Ovary (tissue), 3 donors: ENCODE data around the gene RHEB.

Source experiments
- EP300 ChIP-seq: sonication (generic); formaldehyde crosslinking; IDR thresholded peaks from one replicate; pipeline ENCODE4 v1.6.1; 2017; ENCODE audit warnings: antibody characterized with exemption
- POLR2A ChIP-seq: fragments of 450-650 bp; IDR thresholded peaks from one replicate; pipeline ENCODE4 v1.6.1; 2017; ENCODE audit warnings: antibody characterized with exemption, mild to moderate bottlenecking, moderate library complexity
- TF ChIP-seq, protein P1 (sequence below), 3 donors: fragments of 450-650 bp in 2 of 3; fragments of 200-600 bp in 1 of 3; IDR thresholded peaks; one replicate each; pipeline versions ENCODE4 v1.5.1 to v1.8.0; 2016 to 2022; ENCODE audit warnings: antibody characterized with exemption in 3 of 3, mild to moderate bottlenecking in 1 of 3
- donor health status: DM: no; HTN: no; CAD: no.

DNA sequence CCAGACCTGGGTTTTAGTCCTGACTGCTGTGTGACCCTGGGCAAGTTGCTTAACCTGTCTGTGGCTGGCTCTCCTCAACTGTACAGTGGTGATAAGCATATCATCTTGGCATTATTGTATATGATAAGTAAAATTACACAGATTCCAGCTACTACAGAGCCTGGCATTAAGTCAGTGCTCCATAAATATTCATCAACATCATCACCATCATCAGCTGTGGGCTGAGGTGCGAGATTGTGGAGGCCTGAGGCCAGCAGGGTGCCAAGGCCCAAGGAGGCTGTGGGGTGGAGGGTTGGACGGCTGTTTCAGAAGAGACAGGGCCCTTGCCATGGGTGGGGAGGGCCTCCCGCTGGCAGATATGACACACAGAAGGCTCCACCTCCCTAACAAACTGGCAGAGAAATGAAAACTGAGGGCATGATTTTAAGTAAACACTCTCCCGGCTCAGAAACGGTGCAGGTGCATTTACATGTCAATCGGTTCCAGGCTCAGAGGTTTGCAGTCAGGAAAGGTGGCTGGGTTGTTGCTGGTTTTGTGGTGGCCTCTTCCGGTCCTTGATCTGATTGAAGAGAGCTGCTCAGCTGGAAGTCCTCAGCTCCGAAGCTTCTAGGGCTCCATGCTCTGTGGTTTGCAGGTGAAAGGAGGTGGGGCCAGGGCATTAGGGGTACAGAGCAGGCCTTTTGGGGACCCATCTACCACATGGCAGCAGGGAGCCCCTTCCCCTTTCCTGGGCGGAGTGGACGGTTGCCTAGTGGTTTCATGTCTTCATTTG lies 89.9 kb downstream of the RHEB start:
- TF ChIP-seq, protein P1, sequence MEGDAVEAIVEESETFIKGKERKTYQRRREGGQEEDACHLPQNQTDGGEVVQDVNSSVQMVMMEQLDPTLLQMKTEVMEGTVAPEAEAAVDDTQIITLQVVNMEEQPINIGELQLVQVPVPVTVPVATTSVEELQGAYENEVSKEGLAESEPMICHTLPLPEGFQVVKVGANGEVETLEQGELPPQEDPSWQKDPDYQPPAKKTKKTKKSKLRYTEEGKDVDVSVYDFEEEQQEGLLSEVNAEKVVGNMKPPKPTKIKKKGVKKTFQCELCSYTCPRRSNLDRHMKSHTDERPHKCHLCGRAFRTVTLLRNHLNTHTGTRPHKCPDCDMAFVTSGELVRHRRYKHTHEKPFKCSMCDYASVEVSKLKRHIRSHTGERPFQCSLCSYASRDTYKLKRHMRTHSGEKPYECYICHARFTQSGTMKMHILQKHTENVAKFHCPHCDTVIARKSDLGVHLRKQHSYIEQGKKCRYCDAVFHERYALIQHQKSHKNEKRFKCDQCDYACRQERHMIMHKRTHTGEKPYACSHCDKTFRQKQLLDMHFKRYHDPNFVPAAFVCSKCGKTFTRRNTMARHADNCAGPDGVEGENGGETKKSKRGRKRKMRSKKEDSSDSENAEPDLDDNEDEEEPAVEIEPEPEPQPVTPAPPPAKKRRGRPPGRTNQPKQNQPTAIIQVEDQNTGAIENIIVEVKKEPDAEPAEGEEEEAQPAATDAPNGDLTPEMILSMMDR (IDR thresholded peaks at IDR 0.05) = no peak
- TF ChIP-seq POLR2A (no peak), EP300 (no peak)
